ENCODE measurements around the gene MESD.

MESD gene

GRCh38 chr15:80989081-80989517 is 520 bp downstream of the MESD start:
- TF ChIP-seq YY1 (IDR thresholded peaks at IDR 0.05; ENCODE audit: insufficient read depth, insufficient read length) (no peak), ZNF274 (IDR thresholded peaks at IDR 0.05; ENCODE audit: low read depth, low read length) (no peak), SUZ12 (IDR thresholded peaks at IDR 0.05; ENCODE audit: extremely low read depth, insufficient read depth, insufficient read length) (no peak)
- peak overlapping the region; percentile 92 for H3K9ac ChIP-seq (ENCODE audit: insufficient read length, low read depth)
- no peaks in the 10 kb centered on the region for H3K27me3 ChIP-seq (ENCODE audit: insufficient read depth, insufficient read length)
- H3K4me1 ChIP-seq (ENCODE audit: insufficient read depth, insufficient read length): no peaks in the 10 kb centered on the region
- H3K4me3 ChIP-seq (ENCODE audit: insufficient read length, low read depth): peak overlapping the region; percentile 91
- H3K36me3 ChIP-seq (ENCODE audit: insufficient read depth, insufficient read length, low read length): peaks cover 13% of the 10 kb centered on the region
- H3K9me3 ChIP-seq (ENCODE audit: insufficient read depth, low read length): no peaks in the 10 kb centered on the region
- no peak for DNase-seq (ENCODE audit: low read depth, low spot score)

GRCh38 chr15:80988148-80988796 is 1.3 kb downstream of the MESD start:
- TF ChIP-seq SUZ12 (IDR thresholded peaks at IDR 0.05; ENCODE audit: extremely low read depth, insufficient read depth, insufficient read length): no peak
- no peak for TF ChIP-seq ZNF274 (IDR thresholded peaks at IDR 0.05; ENCODE audit: low read depth, low read length)
- no peak for TF ChIP-seq YY1 (IDR thresholded peaks at IDR 0.05; ENCODE audit: insufficient read depth, insufficient read length)
- Histone ChIP-seq H3K27me3 (ENCODE audit: insufficient read depth, insufficient read length) (no peaks in the 10 kb centered on the region), H3K4me3 (ENCODE audit: insufficient read length, low read depth) (peak overlapping the region; percentile 91), H3K4me1 (ENCODE audit: insufficient read depth, insufficient read length) (no peaks in the 10 kb centered on the region), H3K9me3 (ENCODE audit: insufficient read depth, low read length) (no peaks in the 10 kb centered on the region), H3K36me3 (ENCODE audit: insufficient read depth, insufficient read length, low read length) (peaks cover 13% of the 10 kb centered on the region), H3K9ac (ENCODE audit: insufficient read length, low read depth) (peak overlapping the region; percentile 92)
- DNase-seq (ENCODE audit: low read depth, low spot score): no peak

GRCh38 chr15:80986487-80986886 is 3.1 kb downstream of the MESD start:
- DNase-seq (ENCODE audit: low read depth, low spot score): no peak
- H3K4me1 ChIP-seq (ENCODE audit: insufficient read depth, insufficient read length): no peaks in the 10 kb centered on the region

GRCh38 chr15:80985981-80986380 is 3.6 kb downstream of the MESD start:
- H3K36me3 ChIP-seq (ENCODE audit: insufficient read depth, insufficient read length, low read length): peaks cover 33% of the 10 kb centered on the region
- no peak overlapping the region for H3K4me3 ChIP-seq (ENCODE audit: insufficient read length, low read depth)
- TF ChIP-seq ZNF274 (IDR thresholded peaks at IDR 0.05; ENCODE audit: low read depth, low read length) (no peak), YY1 (IDR thresholded peaks at IDR 0.05; ENCODE audit: insufficient read depth, insufficient read length) (no peak), SUZ12 (IDR thresholded peaks at IDR 0.05; ENCODE audit: extremely low read depth, insufficient read depth, insufficient read length) (no peak)
- no peaks in the 10 kb centered on the region for H3K4me1 ChIP-seq (ENCODE audit: insufficient read depth, insufficient read length)
- no peaks in the 10 kb centered on the region for H3K27me3 ChIP-seq (ENCODE audit: insufficient read depth, insufficient read length)
- no peak overlapping the region for H3K9ac ChIP-seq (ENCODE audit: insufficient read length, low read depth)
- H3K9me3 ChIP-seq (ENCODE audit: insufficient read depth, low read length): no peaks in the 10 kb centered on the region
- DNase-seq (ENCODE audit: low read depth, low spot score): no peak

More at GRCh38 chr15:80986487-80986886, 3.1 kb downstream of the MESD start:
- no peak for TF ChIP-seq YY1 (IDR thresholded peaks at IDR 0.05; ENCODE audit: insufficient read depth, insufficient read length)
- no peak for TF ChIP-seq ZNF274 (IDR thresholded peaks at IDR 0.05; ENCODE audit: low read depth, low read length)
- no peak for TF ChIP-seq SUZ12 (IDR thresholded peaks at IDR 0.05; ENCODE audit: extremely low read depth, insufficient read depth, insufficient read length)
- Histone ChIP-seq H3K9me3 (ENCODE audit: insufficient read depth, low read length) (no peaks in the 10 kb centered on the region), H3K4me3 (ENCODE audit: insufficient read length, low read depth) (no peak overlapping the region), H3K27me3 (ENCODE audit: insufficient read depth, insufficient read length) (no peaks in the 10 kb centered on the region), H3K36me3 (ENCODE audit: insufficient read depth, insufficient read length, low read length) (peaks cover 30% of the 10 kb centered on the region), H3K9ac (ENCODE audit: insufficient read length, low read depth) (no peak overlapping the region)

GRCh38 chr15:80984856-80985255 is 4.8 kb downstream of the MESD start:
- H3K4me3 ChIP-seq (ENCODE audit: insufficient read length, low read depth): no peak overlapping the region
- no peak for DNase-seq (ENCODE audit: low read depth, low spot score)

DNA sequence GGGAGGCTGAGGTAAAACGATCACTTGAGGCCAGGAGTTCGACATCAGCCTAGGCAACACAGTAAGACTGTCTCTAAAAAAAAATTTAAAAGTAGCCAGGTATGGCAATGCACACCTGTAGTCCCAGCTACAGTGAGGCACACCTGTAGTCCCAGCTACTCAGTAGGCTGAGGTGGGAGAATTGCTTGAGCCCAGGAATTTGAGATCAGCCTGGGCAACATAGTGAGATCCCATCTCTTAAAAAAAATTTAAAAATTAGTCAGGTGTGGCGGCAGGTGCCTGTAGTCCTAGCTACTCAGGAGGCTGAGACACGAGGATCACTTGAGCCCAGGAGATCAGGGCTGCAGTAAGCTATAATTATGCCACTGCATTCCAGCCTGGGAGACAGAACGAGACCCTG is 6.8 kb downstream of the MESD start:
- TF ChIP-seq SUZ12 (IDR thresholded peaks at IDR 0.05; ENCODE audit: extremely low read depth, insufficient read depth, insufficient read length) (no peak), YY1 (IDR thresholded peaks at IDR 0.05; ENCODE audit: insufficient read depth, insufficient read length) (no peak), ZNF274 (IDR thresholded peaks at IDR 0.05; ENCODE audit: low read depth, low read length) (no peak)
- peaks cover 59% of the 10 kb centered on the region for H3K36me3 ChIP-seq (ENCODE audit: insufficient read depth, insufficient read length, low read length)
- no peak for DNase-seq (ENCODE audit: low read depth, low spot score)
- H3K27me3 ChIP-seq (ENCODE audit: insufficient read depth, insufficient read length): no peaks in the 10 kb centered on the region
- no peaks in the 10 kb centered on the region for H3K9me3 ChIP-seq (ENCODE audit: insufficient read depth, low read length)
- H3K4me3 ChIP-seq (ENCODE audit: insufficient read length, low read depth): no peak overlapping the region
- H3K9ac ChIP-seq (ENCODE audit: insufficient read length, low read depth): no peak overlapping the region
- H3K4me1 ChIP-seq (ENCODE audit: insufficient read depth, insufficient read length): no peaks in the 10 kb centered on the region

More at GRCh38 chr15:80984856-80985255, 4.8 kb downstream of the MESD start:
- Histone ChIP-seq H3K9ac (ENCODE audit: insufficient read length, low read depth) (no peak overlapping the region), H3K9me3 (ENCODE audit: insufficient read depth, low read length) (no peaks in the 10 kb centered on the region), H3K27me3 (ENCODE audit: insufficient read depth, insufficient read length) (no peaks in the 10 kb centered on the region), H3K36me3 (ENCODE audit: insufficient read depth, insufficient read length, low read length) (peaks cover 42% of the 10 kb centered on the region), H3K4me1 (ENCODE audit: insufficient read depth, insufficient read length) (no peaks in the 10 kb centered on the region)
- TF ChIP-seq SUZ12 (IDR thresholded peaks at IDR 0.05; ENCODE audit: extremely low read depth, insufficient read depth, insufficient read length) (no peak), ZNF274 (IDR thresholded peaks at IDR 0.05; ENCODE audit: low read depth, low read length) (no peak), YY1 (IDR thresholded peaks at IDR 0.05; ENCODE audit: insufficient read depth, insufficient read length) (no peak)

- peaks cover 62% of the 10 kb centered on the region for H3K36me3 ChIP-seq (ENCODE audit: insufficient read depth, insufficient read length, low read length)
- H3K27me3 ChIP-seq (ENCODE audit: insufficient read depth, insufficient read length): no peaks in the 10 kb centered on the region
- TF ChIP-seq SUZ12 (IDR thresholded peaks at IDR 0.05; ENCODE audit: extremely low read depth, insufficient read depth, insufficient read length) (no peak), ZNF274 (IDR thresholded peaks at IDR 0.05; ENCODE audit: low read depth, low read length) (no peak), YY1 (IDR thresholded peaks at IDR 0.05; ENCODE audit: insufficient read depth, insufficient read length) (no peak)
- H3K9ac ChIP-seq (ENCODE audit: insufficient read length, low read depth): no peak overlapping the region
- no peak for DNase-seq (ENCODE audit: low read depth, low spot score)
- peaks cover 3% of the 10 kb centered on the region for H3K4me1 ChIP-seq (ENCODE audit: insufficient read depth, insufficient read length)
- no peak overlapping the region for H3K4me3 ChIP-seq (ENCODE audit: insufficient read length, low read depth)
- no peaks in the 10 kb centered on the region for H3K9me3 ChIP-seq (ENCODE audit: insufficient read depth, low read length)
These were observed 7.4 kb downstream of the MESD start for GRCh38 chr15:80982205-80982604.

Measured in NT2/D1 (cell line).